Neural progenitor cell (in vitro differentiated cells): ENCODE measurements around the gene CHST3. TPM values are rescaled to one million over a fixed set of nuclear protein-coding genes. Genes with fewer than 3 reads are reported as not detected.

Experiments
- DNase-seq: peaks from one replicate; pipeline ENCODE4 v3.0.0-alpha.2; 2016; ENCODE audit warnings: low spot score
- H2AFZ ChIP-seq: fragments of 200-600 bp; sonication (generic); replicated peaks from 2 replicates; pipeline ENCODE4 v1.6.1; 2016; ENCODE audit warnings: antibody characterized with exemption
- H3F3A ChIP-seq: fragments of 200-600 bp; sonication (generic); 2 replicates; pipeline ENCODE4 v1.6.1; 2016; ENCODE audit warnings: antibody characterized with exemption, low read depth
- H3K27ac ChIP-seq: fragments of 200-600 bp; sonication (generic); 2 replicates; pipeline ENCODE4 v1.5.1; 2016; ENCODE audit warnings: mild to moderate bottlenecking
- H3K27me3 ChIP-seq: fragments of 200-600 bp; sonication (generic); 2 replicates; pipeline ENCODE4 v1.6.1; 2016; ENCODE audit warnings: mild to moderate bottlenecking, moderate library complexity
- H3K36me3 ChIP-seq: fragments of 200-600 bp; sonication (generic); 2 replicates; pipeline ENCODE4 v1.5.1; 2016
- H3K4me1 ChIP-seq: fragments of 200-600 bp; sonication (generic); 2 replicates; pipeline ENCODE4 v1.6.1; 2016; ENCODE audit warnings: mixed run types
- H3K4me2 ChIP-seq: fragments of 200-600 bp; sonication (generic); 2 replicates; pipeline ENCODE4 v1.6.1; 2016
- H3K4me3 ChIP-seq: fragments of 200-600 bp; sonication (generic); 2 replicates; pipeline ENCODE4 v1.5.1; 2016
- H3K79me2 ChIP-seq: fragments of 200-600 bp; sonication (generic); 2 replicates; pipeline ENCODE4 v1.6.1; 2016; ENCODE audit warnings: low read depth
- H3K9ac ChIP-seq: fragments of 200-600 bp; sonication (generic); 2 replicates; pipeline ENCODE4 v1.6.1; 2016
- H3K9me3 ChIP-seq: fragments of 200-600 bp; sonication (generic); 2 replicates; pipeline ENCODE4 v1.5.1; 2016; ENCODE audit warnings: low read depth
- H4K20me1 ChIP-seq: fragments of 200-600 bp; sonication (generic); 2 replicates; pipeline ENCODE4 v1.6.1; 2016; ENCODE audit warnings: low read depth
- H3K27ac Mint-ChIP-seq: 3 replicates; pipeline ENCODE4 v1.8.0; 2021; ENCODE audit warnings: mixed read lengths
- H3K27me3 Mint-ChIP-seq: 2 replicates; pipeline ENCODE4 v1.8.0; 2022; ENCODE audit warnings: low read depth, mild to moderate bottlenecking, inconsistent platforms, moderate library complexity, mixed read lengths; ENCODE audit not compliant: insufficient read depth
- H3K36me3 Mint-ChIP-seq: 3 replicates; pipeline ENCODE4 v1.8.0; 2021; ENCODE audit warnings: mixed read lengths
- H3K4me1 Mint-ChIP-seq: 3 replicates; pipeline ENCODE4 v1.8.0; 2021; ENCODE audit warnings: mixed read lengths
- H3K4me3 Mint-ChIP-seq: 3 replicates; pipeline ENCODE4 v1.8.0; 2021; ENCODE audit warnings: mild to moderate bottlenecking, moderate library complexity, mixed read lengths
- H3K9me3 Mint-ChIP-seq: 3 replicates; pipeline ENCODE4 v1.8.0; 2020; ENCODE audit warnings: mixed read lengths
- CTCF ChIP-seq: fragments of 200-600 bp; sonication (generic); IDR thresholded peaks from 2 replicates; pipeline ENCODE4 v1.5.1; 2017; ENCODE audit warnings: antibody characterized with exemption, mild to moderate bottlenecking
- EZH2 ChIP-seq: fragments of 200-600 bp; sonication (generic); IDR thresholded peaks from 2 replicates; pipeline ENCODE4 v1.6.1; 2017; ENCODE audit warnings: antibody characterized with exemption, mild to moderate bottlenecking, moderate library complexity
- EZH2phosphoT487 ChIP-seq: fragments of 200-600 bp; sonication (generic); IDR thresholded peaks from 2 replicates; pipeline ENCODE4 v1.6.1; 2017; ENCODE audit warnings: antibody characterized with exemption
- total RNA-seq: library from RNA; depleted of rRNA; stranded (reverse); fragments of >200 nt; gene quantifications from 2 replicates; pipeline ENCODE4 v1.2.3, GENCODE V29; 2015; ENCODE audit warnings: low replicate concordance

CHST3 gene
- total RNA-seq, 1 donor from 2014 or later: 9.1 TPM

GRCh38 chr10:71971311-71971731 lies 7.1 kb downstream of the CHST3 start:
- Histone ChIP-seq H3K9ac (no peak overlapping the region), H3K36me3 (no peaks in the 10 kb centered on the region), H3K9me3 (no peaks in the 10 kb centered on the region), H2AFZ (no peak overlapping the region), H3K4me1 (peaks cover 10% of the 10 kb centered on the region), H3K4me3 (no peak overlapping the region), H3K27me3 (no peaks in the 10 kb centered on the region), H3K4me2 (no peak overlapping the region), H3F3A (no peaks in the 10 kb centered on the region), H4K20me1 (peaks cover 11% of the 10 kb centered on the region), H3K27ac (no peak overlapping the region), H3K79me2 (peaks cover 17% of the 10 kb centered on the region)
- H3K27me3 Mint-ChIP-seq: peaks cover 11% of the 10 kb centered on the region
- H3K9me3 Mint-ChIP-seq: no peaks in the 10 kb centered on the region
- no peak overlapping the region for H3K4me3 Mint-ChIP-seq
- H3K4me1 Mint-ChIP-seq: peaks cover 69% of the 10 kb centered on the region
- H3K36me3 Mint-ChIP-seq: peaks cover 6% of the 10 kb centered on the region
- H3K27ac Mint-ChIP-seq: peak overlapping the region; percentile 83
- no peak for DNase-seq
- TF ChIP-seq EZH2: no peak
- no peak for TF ChIP-seq EZH2phosphoT487
- TF ChIP-seq CTCF: no peak

DNA sequence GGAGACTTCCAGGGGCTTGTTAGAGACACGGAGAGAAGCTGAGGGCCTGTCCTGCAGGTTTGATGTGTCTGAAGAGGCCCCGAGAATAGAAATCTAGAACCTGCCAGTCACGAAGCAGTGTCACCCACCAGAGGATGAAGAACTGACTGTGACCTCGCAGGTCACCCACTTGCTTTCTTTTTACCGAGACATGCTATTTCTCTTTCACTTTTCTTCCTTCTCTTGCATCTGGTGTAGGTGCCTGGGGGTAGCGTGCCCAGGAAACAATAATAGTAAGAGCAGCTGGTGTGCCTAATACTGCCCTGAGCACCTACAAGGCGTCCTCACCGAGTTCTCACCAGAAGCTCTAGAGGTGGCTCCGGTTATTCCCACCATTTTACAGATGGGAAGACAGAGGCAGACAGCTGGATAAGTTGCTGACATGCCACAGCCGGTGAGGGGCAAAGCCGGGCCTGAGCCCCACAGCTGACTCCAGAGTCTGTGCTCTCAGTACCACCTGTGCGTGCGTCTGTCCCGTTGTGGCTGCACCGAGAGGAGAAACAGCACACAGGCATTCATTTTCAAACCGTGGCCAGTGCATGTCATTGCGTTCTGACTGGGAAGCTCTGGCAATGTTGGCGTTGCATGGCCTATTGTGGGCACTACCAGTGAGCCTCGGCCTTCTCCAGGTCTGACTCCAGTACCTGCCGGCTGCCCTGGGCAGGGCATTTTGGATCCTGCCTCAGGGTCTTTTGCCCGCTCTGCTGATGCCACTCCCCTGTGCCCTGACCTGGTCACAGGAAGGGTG lies 7.8 kb downstream of the CHST3 start:
- Histone ChIP-seq H3K9ac (no peak overlapping the region), H3F3A (no peaks in the 10 kb centered on the region), H4K20me1 (peaks cover 11% of the 10 kb centered on the region), H3K4me1 (peaks cover 16% of the 10 kb centered on the region), H3K36me3 (no peaks in the 10 kb centered on the region), H3K27ac (no peak overlapping the region), H3K9me3 (no peaks in the 10 kb centered on the region), H3K27me3 (no peaks in the 10 kb centered on the region), H3K4me3 (no peak overlapping the region), H2AFZ (no peak overlapping the region), H3K79me2 (peaks cover 15% of the 10 kb centered on the region), H3K4me2 (no peak overlapping the region)
- peaks cover 11% of the 10 kb centered on the region for H3K27me3 Mint-ChIP-seq
- H3K4me1 Mint-ChIP-seq: peaks cover 70% of the 10 kb centered on the region
- H3K36me3 Mint-ChIP-seq: peaks cover 3% of the 10 kb centered on the region
- H3K9me3 Mint-ChIP-seq: no peaks in the 10 kb centered on the region
- H3K4me3 Mint-ChIP-seq: no peak overlapping the region
- DNase-seq: no peak
- H3K27ac Mint-ChIP-seq: peak overlapping the region; percentile 60
- no peak for TF ChIP-seq CTCF
- TF ChIP-seq EZH2phosphoT487: no peak
- no peak for TF ChIP-seq EZH2

DNA sequence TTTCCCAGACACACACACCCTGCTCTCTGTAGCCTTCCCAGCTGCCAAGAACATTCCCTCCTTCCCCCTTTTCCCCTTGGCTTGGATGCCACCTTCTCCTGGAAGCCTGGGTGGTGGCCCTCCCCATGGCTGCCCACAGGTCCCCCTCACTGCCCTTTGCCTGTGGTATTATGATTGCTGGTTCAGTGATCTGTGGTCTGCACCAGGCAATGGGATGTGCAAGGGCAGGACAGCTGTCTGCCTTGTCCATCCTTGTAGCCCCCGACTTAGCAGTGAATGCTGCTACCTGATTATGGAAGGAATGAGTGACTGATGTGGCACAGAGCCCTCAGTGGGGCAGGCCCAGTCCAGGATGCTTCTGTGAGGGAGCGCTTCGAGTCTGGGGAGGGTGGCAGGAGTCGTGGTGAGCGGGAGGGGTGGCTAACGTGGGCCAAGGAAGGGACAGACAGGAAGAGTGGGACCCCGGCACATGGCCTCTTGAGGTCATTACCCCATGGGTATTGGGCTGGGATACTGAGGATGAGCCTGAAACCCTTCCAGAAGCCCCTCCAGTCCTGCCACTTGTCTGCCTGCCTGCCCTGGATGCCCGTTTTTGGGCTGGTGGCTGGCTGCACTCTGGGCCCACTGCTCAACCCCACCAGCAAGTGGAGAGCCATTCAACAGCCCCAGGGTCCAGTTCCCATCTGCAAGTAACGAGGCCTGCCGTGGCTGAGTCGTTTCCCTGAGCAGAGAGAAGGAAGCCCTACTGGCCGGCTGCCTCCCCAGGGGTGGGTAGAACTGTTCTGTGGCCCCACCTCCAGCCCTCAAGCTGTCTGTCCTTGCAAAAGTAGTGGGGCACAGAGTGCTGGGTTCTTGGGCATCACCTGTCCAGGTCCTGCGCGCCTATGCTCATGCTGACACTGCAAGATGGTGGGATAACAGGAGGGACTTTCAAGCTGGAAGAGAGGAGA lies 8.8 kb downstream of the CHST3 start:
- no peak overlapping the region for H3K4me3 Mint-ChIP-seq
- no peak overlapping the region for H3K9ac ChIP-seq
- H3K9me3 Mint-ChIP-seq: no peaks in the 10 kb centered on the region
- no peaks in the 10 kb centered on the region for H3K36me3 Mint-ChIP-seq
- peaks cover 19% of the 10 kb centered on the region for H3K4me1 ChIP-seq
- H3F3A ChIP-seq: no peaks in the 10 kb centered on the region
- peaks cover 70% of the 10 kb centered on the region for H3K4me1 Mint-ChIP-seq
- no peak overlapping the region for H3K27ac ChIP-seq
- H2AFZ ChIP-seq: no peak overlapping the region
- H4K20me1 ChIP-seq: peaks cover 11% of the 10 kb centered on the region
- no peaks in the 10 kb centered on the region for H3K36me3 ChIP-seq
- DNase-seq: no peak
- H3K27me3 Mint-ChIP-seq: peaks cover 11% of the 10 kb centered on the region
- H3K4me2 ChIP-seq: no peak overlapping the region
- H3K27ac Mint-ChIP-seq: peak overlapping the region; percentile 60
- H3K9me3 ChIP-seq: no peaks in the 10 kb centered on the region
- peaks cover 5% of the 10 kb centered on the region for H3K79me2 ChIP-seq
- H3K4me3 ChIP-seq: no peak overlapping the region
- no peaks in the 10 kb centered on the region for H3K27me3 ChIP-seq
- no peak for TF ChIP-seq EZH2
- no peak for TF ChIP-seq EZH2phosphoT487
- TF ChIP-seq CTCF: no peak
